HepG2 (cell line): Measurements from ENCODE around the gene TMED3. TPM values are rescaled to one million over a fixed set of nuclear protein-coding genes. Genes with fewer than 3 reads are reported as not detected.

Experiments used
- KLF12 ChIP-seq: sonication (generic); formaldehyde crosslinking; IDR thresholded peaks from 2 replicates; pipeline ENCODE4 v1.4.0; 2020; ENCODE audit warnings: missing genetic modification reagents, borderline replicate concordance
- MEIS1 ChIP-seq: sonication (generic); formaldehyde crosslinking; IDR thresholded peaks from 2 replicates; pipeline ENCODE4 v1.9.0; 2021; ENCODE audit warnings: mild to moderate bottlenecking, missing genetic modification reagents, moderate library complexity, borderline replicate concordance
- PHF8 ChIP-seq: sonication (generic); formaldehyde crosslinking; IDR thresholded peaks from 2 replicates; pipeline ENCODE4 v1.5.0; 2020; ENCODE audit warnings: missing genetic modification reagents
- SMAD9 ChIP-seq: sonication (generic); formaldehyde crosslinking; IDR thresholded peaks from 2 replicates; pipeline ENCODE4 v1.5.1; 2020; ENCODE audit warnings: mild to moderate bottlenecking, missing genetic modification reagents
- YEATS4 ChIP-seq: sonication (generic); formaldehyde crosslinking; IDR thresholded peaks from 2 replicates; pipeline ENCODE4 v1.4.0; 2020; ENCODE audit warnings: missing genetic modification reagents, borderline replicate concordance
- ZNF552 ChIP-seq: sonication (generic); formaldehyde crosslinking; IDR thresholded peaks from 2 replicates; pipeline ENCODE4 v1.9.0; 2022; ENCODE audit warnings: missing genetic modification reagents, mild to moderate bottlenecking, borderline replicate concordance
- ZNF891 ChIP-seq: sonication (generic); formaldehyde crosslinking; IDR thresholded peaks from 2 replicates; pipeline ENCODE4 v1.5.0; 2020; ENCODE audit warnings: mild to moderate bottlenecking, missing genetic modification reagents
- ZSCAN20 ChIP-seq: sonication (generic); formaldehyde crosslinking; IDR thresholded peaks from 2 replicates; pipeline ENCODE4 v1.4.0; 2020; ENCODE audit warnings: missing genetic modification reagents, mild to moderate bottlenecking, borderline replicate concordance
- polyA plus RNA-seq, 8 experiments: library from polyadenylated mRNA; depleted of rRNA in 3 of 8; stranded (reverse) in 7 of 8; unstranded in 1 of 8; fragments of >200 nt; fragmentation: Illumina TruSeq in 4 of 8; extraction: Trizol in 4 of 8; gene quantifications; 2 replicates each; pipeline versions ENCODE4 v1.2.1 to v1.2.3, GENCODE V29; 2011 to 2016; ENCODE audit warnings: low read depth in 4 of 8, missing spikeins in 1 of 8, mixed read lengths in 1 of 8; ENCODE audit not compliant: insufficient read depth in 1 of 8
- total RNA-seq, 5 experiments: library from RNA; depleted of rRNA; stranded (reverse); fragments of >200 nt; fragmentation: Illumina TruSeq; extraction: Trizol; gene quantifications; 2 replicates each; pipeline ENCODE4 v1.2.3, GENCODE V29; 2016; ENCODE audit warnings: low read depth in 1 of 5
- TF ChIP-seq, protein P1 (sequence below): sonication (generic); formaldehyde crosslinking; IDR thresholded peaks from 2 replicates; pipeline ENCODE4 v1.5.0; 2020; ENCODE audit warnings: mild to moderate bottlenecking, missing genetic modification reagents
- TF ChIP-seq, protein P2 (sequence below): sonication (generic); formaldehyde crosslinking; IDR thresholded peaks from 2 replicates; pipeline ENCODE4 v1.4.0; 2020; ENCODE audit warnings: missing genetic modification reagents, borderline replicate concordance
- TF ChIP-seq, protein P3 (sequence below): sonication (generic); formaldehyde crosslinking; IDR thresholded peaks from 2 replicates; pipeline ENCODE4 v1.8.0; 2022; ENCODE audit warnings: missing genetic modification reagents, mild to moderate bottlenecking, inconsistent platforms, borderline replicate concordance
- TF ChIP-seq, protein P4 (sequence below): sonication (generic); formaldehyde crosslinking; IDR thresholded peaks from 2 replicates; pipeline ENCODE4 v1.5.0; 2020; ENCODE audit warnings: mild to moderate bottlenecking, missing genetic modification reagents, borderline replicate concordance
- TF ChIP-seq, protein P5 (sequence below): sonication (generic); formaldehyde crosslinking; IDR thresholded peaks from 2 replicates; pipeline ENCODE4 v1.8.1; 2023; ENCODE audit warnings: mild to moderate bottlenecking, inconsistent platforms, moderate library complexity, missing genetic modification reagents, borderline replicate concordance
- TF ChIP-seq, protein P6 (sequence below): sonication (generic); formaldehyde crosslinking; IDR thresholded peaks from 2 replicates; pipeline ENCODE4 v1.4.0; 2020; ENCODE audit warnings: missing genetic modification reagents

Gene TMED3
- total and polyA plus RNA-seq, 2 of the 13 experiments (the other 11 are each of a cell fraction or from before 2014, with no cell fraction given) = 125 to 155 TPM

DNA sequence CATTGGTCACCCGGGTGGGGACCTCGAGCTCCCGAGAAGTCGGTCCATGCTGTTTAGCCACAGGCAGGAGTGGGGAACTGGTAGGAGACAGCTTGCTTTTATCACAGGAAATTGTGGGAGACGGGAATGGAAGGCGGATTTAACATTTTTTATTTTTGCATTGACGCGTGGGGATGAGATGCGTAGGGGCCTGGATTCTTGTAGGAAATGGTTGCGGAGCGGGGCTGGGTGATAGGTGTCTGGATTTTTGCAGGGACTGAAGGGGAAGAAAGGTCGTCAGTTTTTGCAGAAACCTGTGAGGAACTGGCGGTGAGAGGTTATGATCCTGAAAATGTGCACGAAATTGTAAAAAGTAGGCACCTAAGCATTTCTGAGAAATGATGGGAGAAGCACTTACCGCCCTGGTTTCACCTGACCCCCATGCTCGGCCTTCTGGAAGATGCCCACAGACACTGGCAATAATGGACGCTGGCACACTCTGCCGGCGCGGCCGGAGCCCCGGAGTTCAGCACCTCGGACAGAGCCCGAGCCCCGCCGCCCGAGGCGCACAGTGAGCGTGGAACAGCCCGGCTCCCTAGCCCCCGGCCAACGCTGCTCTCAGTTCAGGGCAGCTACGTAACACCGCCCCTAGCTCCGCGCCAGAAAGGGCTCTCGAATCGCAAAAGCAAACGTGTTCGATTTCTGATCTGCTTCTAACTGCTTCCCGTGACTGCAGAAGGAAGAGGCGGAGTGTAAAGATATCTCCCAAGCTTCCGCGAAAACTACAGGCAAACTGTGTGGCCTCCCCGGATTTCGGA is 27.5 kb upstream of the TMED3 start (continued):
- TF ChIP-seq, protein P1, sequence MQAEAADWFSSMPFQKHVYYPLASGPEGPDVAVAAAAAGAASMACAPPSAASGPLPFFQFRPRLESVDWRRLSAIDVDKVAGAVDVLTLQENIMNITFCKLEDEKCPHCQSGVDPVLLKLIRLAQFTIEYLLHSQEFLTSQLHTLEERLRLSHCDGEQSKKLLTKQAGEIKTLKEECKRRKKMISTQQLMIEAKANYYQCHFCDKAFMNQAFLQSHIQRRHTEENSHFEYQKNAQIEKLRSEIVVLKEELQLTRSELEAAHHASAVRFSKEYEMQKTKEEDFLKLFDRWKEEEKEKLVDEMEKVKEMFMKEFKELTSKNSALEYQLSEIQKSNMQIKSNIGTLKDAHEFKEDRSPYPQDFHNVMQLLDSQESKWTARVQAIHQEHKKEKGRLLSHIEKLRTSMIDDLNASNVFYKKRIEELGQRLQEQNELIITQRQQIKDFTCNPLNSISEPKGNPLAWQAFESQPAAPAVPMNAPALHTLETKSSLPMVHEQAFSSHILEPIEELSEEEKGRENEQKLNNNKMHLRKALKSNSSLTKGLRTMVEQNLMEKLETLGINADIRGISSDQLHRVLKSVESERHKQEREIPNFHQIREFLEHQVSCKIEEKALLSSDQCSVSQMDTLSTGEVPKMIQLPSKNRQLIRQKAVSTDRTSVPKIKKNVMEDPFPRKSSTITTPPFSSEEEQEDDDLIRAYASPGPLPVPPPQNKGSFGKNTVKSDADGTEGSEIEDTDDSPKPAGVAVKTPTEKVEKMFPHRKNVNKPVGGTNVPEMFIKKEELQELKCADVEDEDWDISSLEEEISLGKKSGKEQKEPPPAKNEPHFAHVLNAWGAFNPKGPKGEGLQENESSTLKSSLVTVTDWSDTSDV (CRISPR knock-in tag) = no peak
- TF ChIP-seq SMAD9 (no peak), ZNF891 (CRISPR knock-in tag) (0 out of 2 replicates have a peak, but pooled peaks have one; percentile 41), PHF8 (CRISPR knock-in tag) (no peak), YEATS4 (no peak), KLF12 (0 out of 2 replicates have a peak, but pooled peaks have one; percentile 35), ZSCAN20 (CRISPR knock-in tag) (peak; percentile 76; the same call in 1 of the 2 replicates), ZNF552 (CRISPR knock-in tag) (no peak), MEIS1 (CRISPR knock-in tag) (no peak)
- TF ChIP-seq, protein P2, sequence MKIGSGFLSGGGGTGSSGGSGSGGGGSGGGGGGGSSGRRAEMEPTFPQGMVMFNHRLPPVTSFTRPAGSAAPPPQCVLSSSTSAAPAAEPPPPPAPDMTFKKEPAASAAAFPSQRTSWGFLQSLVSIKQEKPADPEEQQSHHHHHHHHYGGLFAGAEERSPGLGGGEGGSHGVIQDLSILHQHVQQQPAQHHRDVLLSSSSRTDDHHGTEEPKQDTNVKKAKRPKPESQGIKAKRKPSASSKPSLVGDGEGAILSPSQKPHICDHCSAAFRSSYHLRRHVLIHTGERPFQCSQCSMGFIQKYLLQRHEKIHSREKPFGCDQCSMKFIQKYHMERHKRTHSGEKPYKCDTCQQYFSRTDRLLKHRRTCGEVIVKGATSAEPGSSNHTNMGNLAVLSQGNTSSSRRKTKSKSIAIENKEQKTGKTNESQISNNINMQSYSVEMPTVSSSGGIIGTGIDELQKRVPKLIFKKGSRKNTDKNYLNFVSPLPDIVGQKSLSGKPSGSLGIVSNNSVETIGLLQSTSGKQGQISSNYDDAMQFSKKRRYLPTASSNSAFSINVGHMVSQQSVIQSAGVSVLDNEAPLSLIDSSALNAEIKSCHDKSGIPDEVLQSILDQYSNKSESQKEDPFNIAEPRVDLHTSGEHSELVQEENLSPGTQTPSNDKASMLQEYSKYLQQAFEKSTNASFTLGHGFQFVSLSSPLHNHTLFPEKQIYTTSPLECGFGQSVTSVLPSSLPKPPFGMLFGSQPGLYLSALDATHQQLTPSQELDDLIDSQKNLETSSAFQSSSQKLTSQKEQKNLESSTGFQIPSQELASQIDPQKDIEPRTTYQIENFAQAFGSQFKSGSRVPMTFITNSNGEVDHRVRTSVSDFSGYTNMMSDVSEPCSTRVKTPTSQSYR (CRISPR knock-in tag) = no peak
- TF ChIP-seq, protein P3, sequence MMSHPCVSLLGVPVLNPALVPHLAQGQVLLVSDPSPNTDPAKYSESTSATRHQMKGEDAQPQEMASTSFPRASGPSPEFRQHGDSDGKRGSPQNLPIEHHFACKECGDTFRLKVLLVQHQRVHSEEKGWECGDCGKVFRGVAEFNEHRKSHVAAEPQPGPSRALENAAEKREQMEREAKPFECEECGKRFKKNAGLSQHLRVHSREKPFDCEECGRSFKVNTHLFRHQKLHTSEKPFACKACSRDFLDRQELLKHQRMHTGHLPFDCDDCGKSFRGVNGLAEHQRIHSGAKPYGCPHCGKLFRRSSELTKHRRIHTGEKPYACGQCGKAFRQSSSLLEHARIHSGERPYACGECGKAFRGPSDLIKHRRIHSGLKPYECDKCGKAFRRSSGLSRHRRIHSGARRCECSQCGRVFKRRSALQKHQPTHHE (CRISPR knock-in tag) = 0 out of 2 replicates have a peak, but pooled peaks have one; percentile 52
- TF ChIP-seq, protein P4, sequence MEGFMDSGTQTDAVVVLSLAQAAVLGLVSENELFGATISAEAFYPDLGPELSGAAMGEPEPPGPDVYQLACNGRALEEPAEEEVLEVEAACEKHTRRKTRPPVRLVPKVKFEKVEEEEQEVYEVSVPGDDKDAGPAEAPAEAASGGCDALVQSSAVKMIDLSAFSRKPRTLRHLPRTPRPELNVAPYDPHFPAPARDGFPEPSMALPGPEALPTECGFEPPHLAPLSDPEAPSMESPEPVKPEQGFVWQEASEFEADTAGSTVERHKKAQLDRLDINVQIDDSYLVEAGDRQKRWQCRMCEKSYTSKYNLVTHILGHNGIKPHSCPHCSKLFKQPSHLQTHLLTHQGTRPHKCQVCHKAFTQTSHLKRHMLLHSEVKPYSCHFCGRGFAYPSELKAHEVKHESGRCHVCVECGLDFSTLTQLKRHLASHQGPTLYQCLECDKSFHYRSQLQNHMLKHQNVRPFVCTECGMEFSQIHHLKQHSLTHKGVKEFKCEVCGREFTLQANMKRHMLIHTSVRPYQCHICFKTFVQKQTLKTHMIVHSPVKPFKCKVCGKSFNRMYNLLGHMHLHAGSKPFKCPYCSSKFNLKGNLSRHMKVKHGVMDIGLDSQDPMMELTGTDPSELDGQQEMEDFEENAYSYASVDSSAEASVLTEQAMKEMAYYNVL = no peak
- TF ChIP-seq, protein P5, sequence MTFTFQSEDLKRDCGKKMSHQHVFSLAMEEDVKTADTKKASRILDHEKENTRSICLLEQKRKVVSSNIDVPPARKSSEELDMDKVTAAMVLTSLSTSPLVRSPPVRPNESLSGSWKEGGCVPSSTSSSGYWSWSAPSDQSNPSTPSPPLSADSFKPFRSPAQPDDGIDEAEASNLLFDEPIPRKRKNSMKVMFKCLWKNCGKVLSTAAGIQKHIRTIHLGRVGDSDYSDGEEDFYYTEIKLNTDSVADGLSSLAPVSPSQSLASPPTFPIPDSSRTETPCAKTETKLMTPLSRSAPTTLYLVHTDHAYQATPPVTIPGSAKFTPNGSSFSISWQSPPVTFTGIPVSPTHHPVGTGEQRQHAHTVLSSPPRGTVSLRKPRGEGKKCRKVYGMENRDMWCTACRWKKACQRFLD = no peak
- TF ChIP-seq, protein P6, sequence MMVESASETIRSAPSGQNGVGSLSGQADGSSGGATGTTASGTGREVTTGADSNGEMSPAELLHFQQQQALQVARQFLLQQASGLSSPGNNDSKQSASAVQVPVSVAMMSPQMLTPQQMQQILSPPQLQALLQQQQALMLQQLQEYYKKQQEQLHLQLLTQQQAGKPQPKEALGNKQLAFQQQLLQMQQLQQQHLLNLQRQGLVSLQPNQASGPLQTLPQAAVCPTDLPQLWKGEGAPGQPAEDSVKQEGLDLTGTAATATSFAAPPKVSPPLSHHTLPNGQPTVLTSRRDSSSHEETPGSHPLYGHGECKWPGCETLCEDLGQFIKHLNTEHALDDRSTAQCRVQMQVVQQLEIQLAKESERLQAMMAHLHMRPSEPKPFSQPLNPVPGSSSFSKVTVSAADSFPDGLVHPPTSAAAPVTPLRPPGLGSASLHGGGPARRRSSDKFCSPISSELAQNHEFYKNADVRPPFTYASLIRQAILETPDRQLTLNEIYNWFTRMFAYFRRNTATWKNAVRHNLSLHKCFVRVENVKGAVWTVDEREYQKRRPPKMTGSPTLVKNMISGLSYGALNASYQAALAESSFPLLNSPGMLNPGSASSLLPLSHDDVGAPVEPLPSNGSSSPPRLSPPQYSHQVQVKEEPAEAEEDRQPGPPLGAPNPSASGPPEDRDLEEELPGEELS = no peak
